Hematopoietic multipotent progenitor cell treated with erythropoietin and hydrocortisone succinate and interleukin-3 and kit ligand, for 4 days (in vitro differentiated cells): ENCODE measurements around the gene INSYN1.
"Not testable (repeated sequence)": the region's sequence is repeated elsewhere in the genome, so short reads cannot be mapped to it uniquely, and the experiment has no call there.

Experiments used
- DNase-seq: peaks from one replicate; pipeline ENCODE4 v3.0.0-alpha.2; 2015

Gene INSYN1

DNA sequence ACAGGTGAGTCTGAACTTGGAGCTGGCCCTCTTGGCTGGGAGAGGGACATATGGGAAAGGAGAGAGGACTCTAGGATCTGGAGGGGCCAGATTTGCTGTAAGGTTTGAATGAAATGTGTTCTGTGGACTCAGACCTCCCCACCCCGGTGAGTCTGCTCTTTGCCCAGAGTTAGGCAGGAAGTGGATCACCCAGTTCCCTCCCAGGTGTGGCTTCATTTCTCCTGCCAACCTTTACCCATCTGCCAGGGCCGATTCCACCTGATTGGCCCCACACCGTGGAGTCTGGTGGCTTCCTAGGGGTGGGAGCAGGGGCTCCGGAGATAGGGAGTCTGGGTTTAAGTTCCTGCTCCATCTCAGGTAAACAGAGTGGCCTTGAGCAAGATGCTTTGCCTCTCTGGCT lies 43.5 kb downstream of the INSYN1 start:
- no peak for DNase-seq

DNA sequence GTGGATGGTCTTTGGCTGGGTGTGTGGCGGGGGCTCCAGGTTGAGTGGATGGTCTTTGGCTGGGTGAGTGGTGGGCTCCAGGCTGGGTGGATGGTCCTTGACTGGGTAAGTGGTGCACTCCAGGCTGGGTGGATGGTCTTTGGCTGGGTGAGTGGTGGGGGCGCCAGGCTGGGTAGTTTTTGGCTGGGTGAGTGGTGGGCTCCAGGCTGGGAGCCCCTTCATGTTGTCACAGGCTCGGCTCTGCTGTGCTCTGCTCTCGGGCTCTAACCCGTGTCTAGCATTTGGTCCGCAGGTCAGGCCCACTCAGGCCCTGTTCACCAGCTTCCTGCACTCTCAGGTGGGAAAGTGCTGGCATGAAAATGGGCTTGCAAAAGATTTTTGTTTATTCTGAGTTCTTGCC lies 43.9 kb downstream of the INSYN1 start:
- DNase-seq: no peak

DNA sequence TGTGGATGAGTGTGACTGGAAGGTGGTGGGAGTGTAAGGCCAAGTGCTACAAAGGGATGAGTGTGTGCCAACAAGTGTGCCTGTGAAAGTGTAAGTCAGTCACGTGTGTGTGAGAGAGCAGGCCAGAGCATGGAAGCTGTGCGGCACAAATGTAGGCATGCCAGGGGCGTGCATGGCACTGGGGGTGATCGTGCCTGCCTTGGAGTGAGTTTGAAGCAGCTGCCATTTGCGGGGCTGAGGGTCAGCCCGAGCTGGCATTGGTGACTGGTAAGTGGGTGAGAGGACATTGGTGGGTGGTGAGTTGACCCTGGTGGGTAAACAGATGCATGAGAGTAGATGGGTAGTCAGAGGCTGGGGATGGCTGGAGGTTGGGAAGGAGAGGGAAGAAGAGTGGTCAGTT lies 44.5 kb downstream of the INSYN1 start:
- DNase-seq: no peak

GRCh38 chr15:73704869-73705645 lies 48.1 kb downstream of the INSYN1 start:
- DNase-seq: peak; percentile 82

- not testable (repeated sequence) for DNase-seq
These were observed 48.8 kb downstream of the INSYN1 start for GRCh38 chr15:73704142-73704868.

GRCh38 chr15:73703601-73704000 lies 49.5 kb downstream of the INSYN1 start:
- not testable (repeated sequence) for DNase-seq

DNA sequence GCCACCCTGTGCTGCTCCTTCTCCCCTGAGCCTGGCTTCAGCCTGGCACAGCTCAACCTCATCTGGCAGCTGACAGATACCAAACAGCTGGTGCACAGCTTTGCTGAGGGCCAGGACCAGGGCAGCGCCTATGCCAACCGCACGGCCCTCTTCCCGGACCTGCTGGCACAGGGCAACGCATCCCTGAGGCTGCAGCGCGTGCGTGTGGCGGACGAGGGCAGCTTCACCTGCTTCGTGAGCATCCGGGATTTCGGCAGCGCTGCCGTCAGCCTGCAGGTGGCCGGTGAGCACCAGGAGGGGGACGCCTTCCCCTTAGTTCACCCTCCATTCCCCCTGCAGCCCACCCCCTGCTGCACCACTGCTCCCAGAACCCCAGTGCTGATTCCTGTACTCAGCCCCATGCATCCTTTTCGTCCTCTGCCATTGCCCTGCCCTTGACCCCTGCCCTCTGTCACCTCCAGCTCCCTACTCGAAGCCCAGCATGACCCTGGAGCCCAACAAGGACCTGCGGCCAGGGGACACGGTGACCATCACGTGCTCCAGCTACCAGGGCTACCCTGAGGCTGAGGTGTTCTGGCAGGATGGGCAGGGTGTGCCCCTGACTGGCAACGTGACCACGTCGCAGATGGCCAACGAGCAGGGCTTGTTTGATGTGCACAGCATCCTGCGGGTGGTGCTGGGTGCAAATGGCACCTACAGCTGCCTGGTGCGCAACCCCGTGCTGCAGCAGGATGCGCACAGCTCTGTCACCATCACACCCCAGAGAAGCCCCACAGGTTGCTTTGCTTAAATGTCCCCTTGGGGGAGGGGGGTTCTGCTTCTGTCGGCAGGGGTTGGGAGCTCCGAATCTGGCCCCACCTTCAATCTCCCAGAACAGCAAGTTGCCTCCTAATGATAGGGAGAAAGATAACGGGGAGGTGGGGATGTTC lies 50.6 kb downstream of the INSYN1 start:
- not testable (repeated sequence) for DNase-seq

- peak; percentile 93 for DNase-seq
These were observed 52.9 kb downstream of the INSYN1 start for GRCh38 chr15:73700041-73700842.

DNA sequence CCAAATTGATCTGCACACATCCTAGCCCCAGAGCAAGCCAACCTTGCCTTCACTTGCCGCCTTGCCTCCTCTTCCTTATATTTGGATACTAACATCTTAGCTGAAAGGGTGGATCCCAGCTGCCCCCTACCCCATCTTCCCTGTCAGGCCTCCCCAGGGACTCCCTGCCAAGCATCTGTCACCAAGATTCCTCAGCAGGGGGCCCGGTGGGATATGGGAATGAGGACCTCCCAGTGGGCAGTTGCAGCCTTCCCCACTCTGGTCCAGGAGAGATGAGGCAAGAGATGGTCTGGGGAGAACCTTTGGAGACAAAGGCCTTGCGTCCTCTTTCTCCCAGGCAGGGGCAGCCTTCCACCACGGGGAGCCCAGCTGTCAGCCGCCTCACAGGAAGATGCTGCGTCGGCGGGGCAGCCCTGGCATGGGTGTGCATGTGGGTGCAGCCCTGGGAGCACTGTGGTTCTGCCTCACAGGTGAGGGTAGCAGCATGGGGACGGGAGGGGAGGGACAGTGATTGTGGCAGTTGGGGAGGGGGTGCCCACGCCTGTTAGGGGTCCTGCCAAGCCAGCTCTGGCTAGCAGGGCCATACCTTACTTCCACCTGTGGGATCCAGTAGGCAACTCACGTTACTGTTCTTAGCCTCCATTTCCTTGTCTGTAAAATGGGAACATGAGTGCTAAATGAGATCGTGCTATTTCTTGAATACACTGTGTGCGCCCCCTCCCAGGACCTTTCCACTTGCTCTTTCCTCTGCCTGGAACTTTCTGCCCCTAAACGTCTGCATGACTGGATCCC lies 53.7 kb downstream of the INSYN1 start:
- no peak for DNase-seq

- peak; percentile 93 for DNase-seq
These were observed 56.1 kb downstream of the INSYN1 start for GRCh38 chr15:73697033-73697467.

DNA sequence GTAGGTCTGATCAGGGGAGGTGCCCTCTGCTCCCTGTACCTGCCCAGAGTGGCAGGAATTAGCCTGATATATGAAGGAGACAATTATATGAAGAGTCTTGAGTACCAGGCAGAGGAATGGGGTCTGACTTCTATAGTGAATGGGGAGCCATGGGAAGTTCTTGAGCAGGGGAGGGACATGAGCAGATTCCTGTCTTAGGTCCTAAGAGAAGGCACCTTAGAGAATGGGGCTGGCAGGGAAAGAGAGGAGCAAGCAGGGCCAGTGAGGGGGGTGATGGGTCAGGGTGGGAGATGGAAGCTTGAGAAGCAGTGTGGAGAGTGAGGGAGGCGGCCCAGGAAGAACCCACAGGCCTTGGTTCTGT lies 56.5 kb downstream of the INSYN1 start:
- no peak for DNase-seq

GRCh38 chr15:73695773-73696640 lies 57.1 kb downstream of the INSYN1 start:
- DNase-seq: no peak

DNA sequence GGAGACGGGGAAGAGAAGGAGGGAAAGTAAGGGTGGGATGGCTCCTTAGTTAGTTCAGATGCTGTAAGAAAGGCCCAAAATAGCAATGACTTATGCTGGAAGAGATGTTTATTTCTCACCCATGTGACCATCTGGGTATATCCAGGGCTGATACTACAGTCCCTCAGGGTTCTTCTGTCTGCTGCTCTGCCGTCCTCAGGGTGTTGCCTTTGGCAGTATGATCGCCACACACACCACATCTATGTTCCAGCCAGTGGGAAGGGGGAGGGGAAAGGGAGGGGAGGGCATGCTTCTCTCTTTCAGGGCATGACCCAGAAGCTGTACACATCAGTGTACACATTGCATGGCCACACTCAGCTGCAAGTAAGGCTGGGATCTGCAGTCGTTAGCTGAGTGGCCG lies 58.7 kb downstream of the INSYN1 start:
- no peak for DNase-seq

DNA sequence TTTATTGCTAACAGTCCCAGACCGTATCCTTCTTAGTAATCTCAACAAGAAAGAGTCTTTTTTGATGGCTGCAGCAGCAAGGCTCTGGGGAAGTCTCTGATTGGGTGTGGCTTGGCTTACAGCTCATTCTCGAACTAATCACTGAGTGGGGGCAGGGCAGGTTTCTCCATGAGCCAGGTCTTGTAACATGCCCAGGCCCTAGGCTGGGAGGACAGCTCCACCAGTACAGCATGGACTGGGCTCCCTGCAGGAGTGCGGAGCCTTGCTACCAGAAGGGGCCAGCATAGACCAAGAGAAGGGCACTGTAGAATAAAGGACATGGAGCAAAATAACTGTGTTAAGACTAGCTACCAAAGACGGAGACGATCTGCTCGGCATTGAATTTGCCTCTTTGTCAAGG lies 61.8 kb downstream of the INSYN1 start:
- peak; percentile 48 for DNase-seq

- peak; percentile 57 for DNase-seq
These were observed 64.7 kb downstream of the INSYN1 start for GRCh38 chr15:73688455-73688854.

DNA sequence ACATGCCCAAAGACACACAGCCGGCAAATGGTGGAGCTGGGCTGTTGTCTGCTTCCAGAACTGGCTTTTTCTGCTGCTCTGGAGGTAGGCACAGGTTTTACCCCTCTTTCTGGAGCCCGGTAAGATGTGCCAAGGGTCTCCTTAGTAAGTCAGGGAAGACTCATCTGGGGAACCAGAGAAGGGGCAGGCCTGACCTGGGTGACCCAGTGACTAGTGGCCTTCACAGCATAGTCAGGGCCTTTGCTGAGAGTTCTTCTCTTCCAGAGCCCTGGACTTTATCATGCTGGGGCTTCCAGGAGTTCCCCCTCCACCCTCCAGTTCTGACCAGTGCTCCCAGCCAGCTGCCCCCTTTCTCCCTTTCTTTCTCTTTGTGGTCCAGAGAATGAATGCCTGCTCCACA lies 65.8 kb downstream of the INSYN1 start:
- no peak for DNase-seq

DNA sequence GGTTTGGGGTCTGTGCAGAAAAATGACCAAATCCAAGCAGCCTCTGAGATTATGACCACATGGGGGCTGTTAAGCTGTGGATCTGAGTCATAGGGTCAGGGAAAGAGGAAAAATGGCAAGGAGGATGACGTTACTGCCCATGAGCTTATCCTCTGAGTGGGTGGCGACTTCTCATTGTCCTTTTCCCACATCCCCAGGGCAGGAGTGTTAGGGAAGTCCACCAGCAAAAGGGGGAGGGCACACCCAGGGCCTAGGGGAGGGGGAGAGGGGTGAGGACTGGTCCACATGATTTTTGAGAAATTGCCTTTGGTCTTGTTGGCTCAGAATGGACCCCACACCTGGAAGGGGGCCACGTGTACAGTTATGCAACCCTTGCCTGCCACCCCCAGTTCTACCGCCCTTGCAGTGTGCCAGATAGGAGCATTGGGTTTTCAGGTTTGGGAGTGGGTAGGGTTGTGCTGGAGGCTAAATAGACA lies 66.3 kb downstream of the INSYN1 start:
- DNase-seq: no peak

DNA sequence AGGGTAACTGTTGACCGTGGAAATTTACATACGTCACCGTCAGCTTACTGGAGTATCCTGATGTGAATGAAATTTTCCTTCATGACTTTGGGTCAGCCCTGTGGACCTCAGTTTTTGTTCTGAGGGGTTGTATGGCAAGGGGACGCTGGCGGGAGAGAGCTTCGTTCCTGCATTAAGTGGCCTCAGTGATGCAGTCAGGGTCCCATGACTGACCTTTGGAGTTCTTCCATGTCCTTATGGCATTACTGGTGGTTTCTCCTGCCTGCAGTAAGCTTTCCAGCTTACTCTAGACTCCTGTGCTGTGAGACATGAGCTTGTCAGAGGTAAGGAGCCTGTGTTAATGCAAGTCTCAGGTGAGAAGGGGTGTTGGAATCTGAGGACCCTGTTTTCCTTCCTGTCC lies 67.2 kb downstream of the INSYN1 start:
- DNase-seq: no peak
